Stromal cell of bone marrow (primary cell): ENCODE measurements around the gene LSP1.
"Not testable (repeated sequence)": the region's sequence is repeated elsewhere in the genome, so short reads cannot be mapped to it uniquely, and the experiment has no call there.

Experiments used
- DNase-seq: peaks from one replicate; pipeline ENCODE4 v3.0.0-alpha.2; 2012; ENCODE audit warnings: low read depth

Gene LSP1

GRCh38 chr11:1864831-1865665 is 12.2 kb downstream of the LSP1 start:
- DNase-seq, result no peak

- no peak for DNase-seq
Measured at GRCh38 chr11:1866226-1866625, 13.3 kb downstream of the LSP1 start.

- no peak for DNase-seq
Measured at GRCh38 chr11:1866776-1867175, 13.9 kb downstream of the LSP1 start.

GRCh38 chr11:1867381-1867780 is 14.5 kb downstream of the LSP1 start:
- no peak for DNase-seq

- DNase-seq, result no peak
Measured at GRCh38 chr11:1868056-1868635, 15.3 kb downstream of the LSP1 start.

GRCh38 chr11:1868636-1869291 is 15.9 kb downstream of the LSP1 start:
- no peak for DNase-seq

- no peak for DNase-seq
Measured at GRCh38 chr11:1869427-1870325, 16.8 kb downstream of the LSP1 start.

- DNase-seq, result no peak
Measured at GRCh38 chr11:1870326-1870696, 17.4 kb downstream of the LSP1 start.

- no peak for DNase-seq
Measured at GRCh38 chr11:1870721-1871466, 18.0 kb downstream of the LSP1 start.

GRCh38 chr11:1871531-1871930 is 18.6 kb downstream of the LSP1 start:
- DNase-seq, result no peak

GRCh38 chr11:1872267-1872985 is 19.5 kb downstream of the LSP1 start:
- no peak for DNase-seq

- DNase-seq, result peak; percentile 62
Measured at GRCh38 chr11:1873048-1873812, 20.3 kb downstream of the LSP1 start.

GRCh38 chr11:1873813-1874150 is 20.9 kb downstream of the LSP1 start:
- DNase-seq, result not testable (repeated sequence)

- DNase-seq, result not testable (repeated sequence)
Measured at GRCh38 chr11:1874441-1875092, 21.7 kb downstream of the LSP1 start.

GRCh38 chr11:1875093-1875850 is 22.4 kb downstream of the LSP1 start:
- no peak for DNase-seq

GRCh38 chr11:1875851-1876301 is 23.0 kb downstream of the LSP1 start:
- DNase-seq, result not testable (repeated sequence)

- DNase-seq, result no peak
Measured at GRCh38 chr11:1876361-1877063, 23.6 kb downstream of the LSP1 start.
